GM18520 (cell line): ENCODE results near the gene OR9I1.

ENCODE experiments used
- ATAC-seq: cut with Tn5 transposase; IDR thresholded peaks from one replicate; pipeline ENCODE4 v1.9.1; 2021; ENCODE audit not compliant: unreplicated experiment

OR9I1 gene

GRCh38 chr11:58125469-58125868 lies at the start of gene OR9I1:
OR9I1 (minus strand) TSS chr11:58125530; CDS start chr11:58119444, 6,086 bp downstream.
- ATAC-seq: no peak

GRCh38 chr11:58165504-58166106 lies 40.3 kb upstream of the OR9I1 start:
- ATAC-seq: no peak

GRCh38 chr11:58164990-58165389 lies 39.7 kb upstream of the OR9I1 start:
- ATAC-seq: no peak

- no peak for ATAC-seq
Measured at GRCh38 chr11:58164389-58164788, 39.1 kb upstream of the OR9I1 start.

- ATAC-seq: no peak
Measured at GRCh38 chr11:58152781-58153180, 27.5 kb upstream of the OR9I1 start.

GRCh38 chr11:58142761-58143160 lies 17.4 kb upstream of the OR9I1 start:
- no peak for ATAC-seq

GRCh38 chr11:58135171-58135570 lies 9.8 kb upstream of the OR9I1 start:
- no peak for ATAC-seq

- no peak for ATAC-seq
Measured at GRCh38 chr11:58134151-58134550, 8.8 kb upstream of the OR9I1 start.

GRCh38 chr11:58133309-58134076 lies 8.2 kb upstream of the OR9I1 start:
- ATAC-seq: no peak

- no peak for ATAC-seq
Measured at GRCh38 chr11:58127350-58127749, 2.0 kb upstream of the OR9I1 start.

- ATAC-seq: no peak
Measured at GRCh38 chr11:58121096-58121495, 4.2 kb downstream of the OR9I1 start.

GRCh38 chr11:58097437-58097836 lies 27.9 kb downstream of the OR9I1 start:
- no peak for ATAC-seq

GRCh38 chr11:58086528-58086927 lies 38.8 kb downstream of the OR9I1 start:
- ATAC-seq: no peak

GRCh38 chr11:58075781-58076180 lies 49.5 kb downstream of the OR9I1 start:
- no peak for ATAC-seq

- no peak for ATAC-seq
Measured at GRCh38 chr11:58070585-58070984, 54.7 kb downstream of the OR9I1 start.

- ATAC-seq: no peak
Measured at GRCh38 chr11:58068655-58069054, 56.7 kb downstream of the OR9I1 start.

GRCh38 chr11:58067685-58068084 lies 57.6 kb downstream of the OR9I1 start:
- no peak for ATAC-seq
